ENCODE measurements around the gene UBE2L3.
A peak's percentile ranks its signal among the peaks of the same experiment; 100 is the strongest.
"Not testable (repeated sequence)": the region's sequence is repeated elsewhere in the genome, so short reads cannot be mapped to it uniquely, and the experiment has no call there.

Gene UBE2L3

DNA sequence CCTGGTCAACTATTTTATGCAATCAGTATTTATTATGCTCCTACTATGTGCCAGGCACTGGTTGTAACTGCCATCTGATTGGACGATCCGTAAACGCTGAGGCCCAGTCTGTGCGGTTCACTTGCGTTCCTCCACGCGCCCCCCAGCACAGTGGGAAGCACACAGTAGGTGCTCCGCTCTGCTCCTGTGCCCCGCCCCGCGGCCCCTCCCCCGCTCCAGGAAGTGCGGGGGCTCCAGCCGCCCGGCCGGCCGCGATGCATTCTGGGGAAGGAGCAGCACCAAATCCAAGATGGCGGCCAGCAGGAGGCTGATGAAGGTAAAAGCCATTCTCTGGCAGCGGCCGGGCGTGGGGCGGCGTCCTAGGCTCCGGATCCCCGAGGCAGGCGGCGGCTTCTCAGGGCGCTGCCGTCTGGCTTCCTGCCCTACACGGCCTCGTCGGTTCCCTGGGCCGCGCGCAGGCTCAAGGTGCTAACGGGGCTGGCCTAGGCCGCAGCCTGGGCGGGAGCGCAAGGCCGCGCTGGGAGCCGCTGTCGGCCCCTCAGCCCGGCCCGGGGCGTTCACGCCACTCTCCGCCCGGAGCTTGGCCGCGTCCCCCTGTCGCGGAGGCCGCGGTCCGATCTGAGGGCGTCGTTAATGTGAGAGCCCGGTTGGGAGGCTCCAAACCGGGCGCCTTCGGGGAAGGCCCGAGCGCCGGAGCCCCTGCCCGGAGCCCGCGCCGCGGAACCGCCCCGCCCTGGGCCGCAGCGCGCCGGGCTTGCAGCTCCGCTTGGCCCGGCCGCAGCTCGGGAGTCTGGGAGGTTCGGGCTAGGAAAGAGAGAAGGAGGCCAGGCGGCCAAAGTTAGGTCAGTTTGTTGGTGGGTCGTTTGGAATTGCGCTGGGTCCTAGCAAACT lies at the start of gene UBE2L3:
Gene UBE2L3, plus strand, starts transcription at position 259 of the 891 bp plus-strand sequence. Its CDS starts 31 bp downstream, at position 290.
- intact Hi-C loops (cut with micrococcal nuclease) = no loop called here
- no peaks in the 10 kb centered on the region for H3K27me3 Mint-ChIP-seq
- H3K4me3 Mint-ChIP-seq = peak within 1 kb of the TSS; percentile 89
- no peaks in the 10 kb centered on the region for H3K9me3 Mint-ChIP-seq
- peaks cover 32% of the 10 kb centered on the region for H3K36me3 Mint-ChIP-seq (ENCODE audit: low read depth)
- H3K27ac Mint-ChIP-seq = peak within 1 kb of the TSS; percentile 91
- peaks cover 46% of the 10 kb centered on the region for H3K4me1 Mint-ChIP-seq (ENCODE audit: low read depth)

DNA sequence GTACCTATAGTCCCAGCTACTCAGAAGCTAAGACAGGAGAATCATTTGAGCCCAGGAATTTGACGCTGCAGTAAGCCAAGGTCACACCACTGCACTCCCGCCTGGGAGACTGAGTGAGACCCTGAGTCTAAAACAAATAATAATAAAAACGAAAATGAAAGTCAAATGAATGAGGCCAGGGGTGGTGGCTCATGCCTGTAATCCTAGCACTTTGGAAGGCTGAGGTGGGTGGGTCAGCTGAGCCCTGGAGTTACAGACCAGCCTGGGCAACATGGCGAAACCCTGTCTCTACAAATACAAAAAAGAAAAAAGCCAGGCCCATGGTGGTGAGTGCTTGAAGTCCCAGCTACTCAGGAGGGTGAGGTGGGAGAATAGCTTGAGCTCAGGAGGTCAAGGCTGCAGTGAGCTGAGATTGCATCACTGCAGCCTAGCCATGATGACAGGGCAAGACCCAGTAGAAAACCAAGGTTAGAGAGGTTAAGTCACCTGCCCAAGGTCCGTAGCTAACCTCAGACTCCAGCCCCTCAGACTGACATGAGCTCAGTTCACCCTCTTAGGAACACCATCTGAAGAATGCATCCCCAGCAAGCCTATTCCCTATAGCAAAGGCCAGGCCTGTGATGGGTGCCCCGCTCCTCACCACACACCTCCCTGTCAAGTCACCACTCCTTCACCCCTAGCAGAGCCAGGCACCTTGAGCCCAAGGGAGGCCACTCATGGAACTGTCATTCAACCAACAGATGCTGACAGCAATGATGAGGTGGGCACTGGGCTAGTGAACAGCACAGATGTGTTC lies 40.6 kb upstream of the UBE2L3 start:
- H3K4me3 Mint-ChIP-seq; intact Hi-C loops (cut with micrococcal nuclease); H3K36me3 Mint-ChIP-seq (ENCODE audit: low read depth); H3K4me1 Mint-ChIP-seq (ENCODE audit: low read depth); H3K9me3 Mint-ChIP-seq; H3K27me3 Mint-ChIP-seq; H3K27ac Mint-ChIP-seq: not testable (repeated sequence)

DNA sequence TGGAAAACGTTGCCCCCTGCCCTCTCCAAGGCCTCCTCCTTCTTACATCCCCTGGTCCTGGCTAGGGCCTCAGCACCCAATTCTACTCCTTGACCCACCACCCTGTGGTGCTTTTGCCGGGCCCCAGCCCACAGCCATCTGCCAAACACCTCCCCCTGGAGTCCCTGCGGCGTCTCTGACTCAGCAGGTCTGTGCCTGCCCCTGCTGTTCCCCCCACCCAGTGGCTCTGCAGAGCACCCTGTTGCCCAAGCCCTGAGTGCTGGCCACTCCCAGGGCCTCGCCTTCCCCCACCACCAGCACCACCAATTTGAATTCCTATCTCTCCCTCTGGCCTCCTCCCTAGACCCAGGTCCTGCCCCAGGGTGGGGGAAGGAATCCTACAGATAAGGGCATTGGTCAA lies 36.0 kb upstream of the UBE2L3 start:
- H3K4me1 Mint-ChIP-seq (ENCODE audit: low read depth); intact Hi-C loops (cut with micrococcal nuclease); H3K9me3 Mint-ChIP-seq: not testable (repeated sequence)

DNA sequence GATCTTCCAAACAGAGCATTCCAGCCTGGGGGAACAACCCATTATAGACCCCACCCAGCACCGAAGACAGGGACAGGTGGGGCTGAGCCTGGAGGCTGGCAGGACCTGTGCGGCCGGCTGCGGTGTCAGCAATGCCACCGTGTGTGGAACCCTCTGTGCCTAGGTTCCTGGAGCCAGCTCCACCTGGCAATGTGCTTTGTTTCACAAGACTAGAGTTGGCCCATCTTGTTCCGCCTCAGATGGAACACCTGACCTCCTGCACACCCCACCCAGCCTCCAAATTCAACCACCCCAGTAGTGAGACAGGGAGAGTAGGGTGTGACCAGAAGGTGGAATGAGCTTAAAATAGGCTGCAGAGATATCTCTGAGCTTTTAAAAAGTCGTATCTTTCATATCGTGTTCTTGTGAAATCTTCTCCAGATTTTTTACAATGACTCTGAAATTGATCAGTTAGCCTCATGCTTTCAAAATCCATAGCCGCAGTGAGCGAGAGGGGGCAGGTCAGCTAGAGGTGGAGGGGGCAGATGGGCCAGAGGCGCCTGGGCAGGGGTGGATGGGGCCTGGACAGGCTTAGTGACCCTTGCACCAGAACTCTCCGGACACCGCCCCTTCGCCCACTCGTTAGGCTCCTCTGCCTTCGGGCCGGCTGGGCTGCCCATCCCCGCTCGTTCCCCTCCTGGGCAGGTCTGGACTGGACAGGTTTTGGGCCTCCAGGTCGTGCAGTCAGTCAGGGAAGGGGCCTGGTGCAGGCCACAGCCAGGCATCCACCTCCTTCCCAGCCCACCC lies 34.5 kb upstream of the UBE2L3 start:
- H3K27me3 Mint-ChIP-seq; intact Hi-C loops (cut with micrococcal nuclease); H3K4me1 Mint-ChIP-seq (ENCODE audit: low read depth); H3K36me3 Mint-ChIP-seq (ENCODE audit: low read depth); H3K4me3 Mint-ChIP-seq; H3K9me3 Mint-ChIP-seq; H3K27ac Mint-ChIP-seq: not testable (repeated sequence)

More for the DNA sequence above, 36.0 kb upstream of the UBE2L3 start:
- H3K4me3 Mint-ChIP-seq; H3K27me3 Mint-ChIP-seq; H3K27ac Mint-ChIP-seq; H3K36me3 Mint-ChIP-seq (ENCODE audit: low read depth): not testable (repeated sequence)

DNA sequence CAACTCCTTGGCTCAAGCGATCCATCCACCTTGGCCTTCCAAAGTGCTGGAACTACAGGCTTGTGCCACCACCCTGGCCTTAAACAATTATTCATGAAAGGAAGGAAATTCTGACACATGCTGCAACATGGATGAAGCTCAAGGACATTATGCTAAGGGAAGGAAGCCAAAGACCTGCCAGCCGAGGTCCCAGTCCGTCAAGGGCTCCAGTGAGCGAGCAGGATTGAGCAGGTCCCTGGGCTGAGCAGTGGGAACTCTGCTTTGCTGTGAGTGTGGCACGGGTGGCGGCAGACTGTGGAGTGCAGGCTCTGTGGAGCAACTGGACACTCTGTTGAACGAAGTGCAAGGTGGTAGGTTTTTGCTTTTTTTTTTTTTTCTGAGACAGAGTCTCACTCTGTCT lies 27.7 kb upstream of the UBE2L3 start:
- H3K27me3 Mint-ChIP-seq; H3K9me3 Mint-ChIP-seq; H3K36me3 Mint-ChIP-seq (ENCODE audit: low read depth); H3K27ac Mint-ChIP-seq; H3K4me1 Mint-ChIP-seq (ENCODE audit: low read depth); intact Hi-C loops (cut with micrococcal nuclease); H3K4me3 Mint-ChIP-seq: not testable (repeated sequence)

DNA sequence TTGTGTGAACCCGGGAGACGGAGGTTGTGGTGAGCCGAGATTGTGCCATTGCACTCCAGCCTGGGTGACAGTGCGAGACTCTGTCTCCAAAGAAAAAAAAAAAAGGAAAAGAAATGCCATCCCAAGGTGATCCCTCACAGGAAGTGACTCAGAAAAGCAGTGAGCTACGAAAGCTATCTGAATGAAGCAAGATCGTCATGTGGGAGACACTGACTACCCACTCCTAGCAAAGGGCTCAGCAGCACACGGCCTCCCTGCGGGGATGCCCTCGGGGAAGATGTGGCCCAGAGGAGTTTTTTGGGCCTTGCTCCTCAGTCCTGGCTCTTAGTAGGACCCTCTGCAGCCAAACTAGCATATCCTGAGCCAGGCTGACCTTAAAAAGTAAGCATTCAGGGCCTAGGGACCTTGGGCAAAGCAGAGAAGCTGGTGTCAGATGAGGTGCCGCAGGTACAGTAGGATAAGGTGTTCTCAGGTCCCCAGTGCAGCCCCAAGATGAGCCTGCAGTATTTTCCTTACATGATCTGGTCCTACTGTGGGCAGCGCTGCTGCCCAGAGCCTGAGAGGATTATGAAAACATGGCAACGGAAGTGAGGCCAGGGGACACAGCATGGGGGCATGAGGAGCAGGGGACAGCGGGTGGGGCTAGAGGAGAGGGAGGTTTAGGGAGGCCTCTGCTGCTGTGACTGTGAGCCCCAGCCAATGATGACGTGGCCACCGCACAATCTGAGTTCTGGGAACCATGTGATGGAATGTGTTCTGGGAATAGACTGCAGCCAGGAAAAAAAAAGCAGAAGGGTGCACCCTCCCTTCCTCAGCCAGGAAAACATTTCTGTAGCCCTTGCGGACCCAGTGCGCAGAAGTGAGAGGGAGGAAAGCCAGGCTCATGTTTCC lies 22.8 kb upstream of the UBE2L3 start:
- H3K4me3 Mint-ChIP-seq; intact Hi-C loops (cut with micrococcal nuclease): not testable (repeated sequence)

DNA sequence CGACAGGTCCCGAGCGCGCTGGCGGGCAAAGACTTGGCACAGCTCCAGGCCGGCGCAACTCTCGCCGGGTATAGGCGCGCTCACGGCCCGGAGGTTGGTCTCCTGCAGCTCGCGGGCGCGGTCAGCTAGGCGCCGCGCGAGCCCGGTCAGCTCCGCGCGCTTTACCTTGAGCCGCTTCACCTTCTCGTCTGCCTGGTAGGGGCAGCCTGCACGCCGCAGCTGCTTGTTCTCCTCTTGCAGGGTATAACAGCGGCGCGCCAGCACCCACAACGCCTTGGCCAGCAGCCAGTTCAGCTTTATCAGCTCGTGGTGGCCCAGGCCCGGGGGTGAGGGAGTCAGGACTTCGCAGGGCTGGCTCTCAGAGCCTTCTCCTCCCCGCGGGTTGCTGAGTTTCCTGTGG lies 18.0 kb upstream of the UBE2L3 start:
- H3K27ac Mint-ChIP-seq; H3K9me3 Mint-ChIP-seq; H3K36me3 Mint-ChIP-seq (ENCODE audit: low read depth); intact Hi-C loops (cut with micrococcal nuclease); H3K4me3 Mint-ChIP-seq; H3K4me1 Mint-ChIP-seq (ENCODE audit: low read depth); H3K27me3 Mint-ChIP-seq: not testable (repeated sequence)

More for the DNA sequence above, 22.8 kb upstream of the UBE2L3 start:
- not testable (repeated sequence) for H3K4me1 Mint-ChIP-seq (ENCODE audit: low read depth); H3K27ac Mint-ChIP-seq; H3K36me3 Mint-ChIP-seq (ENCODE audit: low read depth); H3K27me3 Mint-ChIP-seq; H3K9me3 Mint-ChIP-seq

DNA sequence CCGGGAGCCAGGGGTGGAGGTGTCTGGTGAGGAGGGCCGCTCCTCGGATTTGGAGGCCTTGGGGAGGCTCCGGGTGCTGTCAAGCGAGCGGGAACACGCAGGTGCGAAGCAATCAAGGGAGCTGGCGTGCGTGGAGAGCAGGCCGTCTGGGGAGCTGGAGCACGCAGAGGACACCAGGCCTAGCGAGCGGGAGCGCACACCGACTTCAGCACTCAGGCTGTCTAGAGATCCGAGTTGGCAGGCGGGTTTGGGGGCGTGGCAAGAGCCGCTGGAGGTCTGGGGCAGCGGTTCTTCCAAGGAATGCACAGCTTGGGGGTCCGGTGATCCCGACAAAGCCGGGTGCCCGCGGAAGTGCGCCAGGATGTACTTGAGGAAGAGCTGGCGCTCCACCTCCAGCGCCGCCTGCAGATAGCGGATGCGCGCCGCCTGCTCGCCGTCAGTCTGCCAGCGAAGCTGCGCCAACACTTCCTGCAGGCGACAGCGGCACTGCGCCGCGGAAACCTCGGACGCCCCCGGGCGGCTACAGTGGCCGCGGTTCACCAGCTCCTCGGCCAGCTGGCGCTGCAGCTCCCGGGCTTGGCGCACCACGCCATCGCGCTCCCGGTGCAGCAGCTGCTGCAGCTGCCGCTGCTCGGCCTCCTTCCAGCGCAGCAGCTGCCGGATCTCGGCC lies 17.4 kb upstream of the UBE2L3 start:
- intact Hi-C loops (cut with micrococcal nuclease); H3K4me3 Mint-ChIP-seq; H3K36me3 Mint-ChIP-seq (ENCODE audit: low read depth); H3K27me3 Mint-ChIP-seq; H3K4me1 Mint-ChIP-seq (ENCODE audit: low read depth); H3K9me3 Mint-ChIP-seq; H3K27ac Mint-ChIP-seq: not testable (repeated sequence)

DNA sequence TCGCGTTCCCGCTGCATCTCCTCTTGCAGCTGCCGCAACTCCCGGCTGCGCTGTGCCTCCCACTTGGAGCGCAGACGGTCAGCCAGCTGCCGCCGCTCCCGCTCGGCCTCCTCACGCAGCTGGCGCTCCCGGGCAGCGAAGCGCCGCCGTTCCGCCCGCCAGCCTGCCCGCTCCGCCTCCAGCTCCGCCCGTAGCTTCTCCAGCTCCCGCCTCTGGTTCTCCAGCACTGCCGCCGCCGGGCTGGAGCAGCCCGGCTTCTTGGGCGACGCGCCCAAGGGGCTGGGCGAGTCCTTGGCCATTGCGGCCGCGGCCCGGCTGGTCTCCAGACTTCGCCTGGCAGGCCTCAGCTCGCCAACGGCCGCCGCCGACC lies 16.9 kb upstream of the UBE2L3 start:
- H3K4me3 Mint-ChIP-seq; H3K36me3 Mint-ChIP-seq (ENCODE audit: low read depth); H3K9me3 Mint-ChIP-seq; H3K27me3 Mint-ChIP-seq; H3K4me1 Mint-ChIP-seq (ENCODE audit: low read depth); H3K27ac Mint-ChIP-seq; intact Hi-C loops (cut with micrococcal nuclease): not testable (repeated sequence)

DNA sequence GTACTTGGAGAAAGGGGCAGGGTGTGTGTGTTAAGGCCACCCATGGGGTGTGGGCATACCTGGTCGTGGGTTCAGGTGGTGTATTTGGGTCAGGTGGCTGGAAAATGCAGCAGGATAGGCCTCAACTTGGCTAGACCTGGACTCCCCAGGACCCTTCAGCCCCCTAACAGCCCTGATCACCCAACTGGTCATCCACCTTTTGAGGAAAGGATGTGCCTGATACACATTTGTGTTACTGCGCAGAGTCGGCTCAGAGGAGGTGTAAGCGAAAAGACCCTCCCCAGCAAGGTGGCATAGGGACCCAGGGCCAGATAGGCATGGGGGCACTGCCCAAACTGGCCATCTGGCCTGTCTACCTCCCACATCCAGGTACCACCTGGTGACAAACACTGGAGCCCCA lies 16.2 kb upstream of the UBE2L3 start, which contains the start of gene RIMBP3C:
Gene RIMBP3C, minus strand, starts transcription at position 101 of the 400 bp plus-strand sequence. CDS start 485 bp downstream, outside the sequence.
- H3K4me3 Mint-ChIP-seq; intact Hi-C loops (cut with micrococcal nuclease); H3K9me3 Mint-ChIP-seq; H3K27me3 Mint-ChIP-seq; H3K36me3 Mint-ChIP-seq (ENCODE audit: low read depth); H3K4me1 Mint-ChIP-seq (ENCODE audit: low read depth); H3K27ac Mint-ChIP-seq: not testable (repeated sequence)

DNA sequence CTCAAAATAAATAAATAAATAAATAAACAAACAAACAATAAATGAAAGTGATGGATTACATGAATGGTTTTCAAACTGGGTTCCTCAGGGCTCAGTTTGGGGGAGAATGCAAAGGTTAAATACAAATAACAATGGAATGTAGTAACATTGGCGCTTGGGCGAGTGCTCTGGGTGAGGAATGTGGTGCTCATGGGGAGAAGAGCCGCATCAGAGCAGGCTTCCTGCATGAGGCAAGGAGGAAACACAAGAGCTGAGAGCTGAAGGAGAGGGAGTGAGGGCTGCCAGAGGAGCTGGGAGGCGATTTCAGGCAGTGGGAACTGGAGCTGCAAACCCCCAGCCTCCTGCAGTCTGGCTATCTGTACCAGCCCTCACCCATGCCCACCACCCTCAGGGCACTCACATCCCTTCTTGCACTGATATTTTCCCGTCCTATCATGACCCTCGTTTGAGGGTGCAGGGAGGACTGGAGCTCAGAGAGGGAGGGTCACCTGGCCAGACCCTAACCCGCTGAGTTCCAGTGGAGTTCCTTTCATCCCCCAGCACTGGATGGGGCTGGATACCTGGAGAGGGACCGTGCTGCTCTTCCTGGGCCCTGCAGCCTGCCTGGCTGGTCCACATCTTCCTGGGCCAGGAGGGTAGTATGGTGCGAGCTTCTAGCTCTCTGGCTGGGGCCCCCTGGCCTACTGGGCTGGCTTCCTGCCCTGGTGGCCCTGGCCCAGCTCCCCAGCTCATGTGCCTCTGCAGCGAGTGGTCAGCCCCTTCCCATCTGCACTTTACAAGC lies 8.0 kb upstream of the UBE2L3 start:
- H3K27me3 Mint-ChIP-seq = peaks cover 10% of the 10 kb centered on the region
- H3K4me1 Mint-ChIP-seq (ENCODE audit: low read depth); H3K36me3 Mint-ChIP-seq (ENCODE audit: low read depth); H3K9me3 Mint-ChIP-seq; H3K27ac Mint-ChIP-seq; intact Hi-C loops (cut with micrococcal nuclease); H3K4me3 Mint-ChIP-seq: not testable (repeated sequence)

DNA sequence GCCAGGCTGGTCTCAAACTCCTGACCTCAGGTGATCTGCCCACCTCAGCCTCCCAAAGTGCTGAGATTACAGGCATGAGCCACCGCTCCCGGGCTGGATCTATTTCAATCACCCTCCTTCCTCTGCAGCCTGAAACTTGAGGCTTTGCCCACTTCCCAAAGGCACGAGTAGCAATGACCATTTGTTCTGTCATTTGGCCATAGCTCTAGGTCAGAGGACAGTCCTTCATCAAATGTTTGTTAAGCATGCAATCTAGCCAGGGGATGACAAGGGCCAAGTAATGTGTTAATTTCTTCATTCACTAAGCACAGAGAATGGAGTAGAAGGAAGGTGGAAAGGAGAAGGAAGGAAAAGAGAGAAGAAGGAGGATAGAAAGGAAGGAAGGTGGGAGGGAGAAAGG lies 6.9 kb upstream of the UBE2L3 start:
- H3K27ac Mint-ChIP-seq; intact Hi-C loops (cut with micrococcal nuclease); H3K27me3 Mint-ChIP-seq; H3K9me3 Mint-ChIP-seq; H3K36me3 Mint-ChIP-seq (ENCODE audit: low read depth); H3K4me3 Mint-ChIP-seq; H3K4me1 Mint-ChIP-seq (ENCODE audit: low read depth): not testable (repeated sequence)
